ENCODE measurements around the gene RUNX1. TPM values are rescaled to one million over a fixed set of nuclear protein-coding genes. Genes with fewer than 3 reads are reported as not detected.

Gene RUNX1
- total and polyA plus RNA-seq, 2 donors (not counting 3 experiments of a cell fraction or from before 2014, with no cell fraction given): 4.6 to 17.9 TPM

DNA sequence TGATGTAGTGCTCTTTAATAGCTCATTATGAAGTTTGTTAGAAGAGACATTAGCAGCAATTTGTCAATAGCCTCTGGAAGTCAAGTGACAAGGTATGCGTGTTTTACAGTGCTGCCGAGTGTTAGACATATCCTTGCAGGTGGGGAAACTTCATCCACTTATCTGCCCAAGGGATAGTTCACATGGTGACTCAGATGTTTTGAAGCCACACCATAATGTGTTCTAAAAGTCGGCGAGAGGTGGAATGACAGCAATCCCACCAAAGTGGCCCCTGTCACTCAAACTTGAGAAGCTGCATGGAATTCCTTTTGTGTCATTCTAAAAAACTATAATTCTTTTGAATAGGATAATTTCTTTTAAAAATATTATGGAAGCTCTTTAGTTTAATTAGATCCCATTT, 98.1 kb downstream of the RUNX1 start:
- Histone ChIP-seq H3K4me3 (replicated peaks in 1 of 3; ENCODE audit: insufficient read depth in 1 of 3, low read depth in 1 of 3, low read length in 3 of 3) (no peak overlapping the region), H3K4me2 (ENCODE audit: insufficient read depth, low read length) (no peak overlapping the region), H3K27me3 (ENCODE audit: control insufficient read depth in 2 of 2, insufficient read depth in 2 of 2, low read length in 2 of 2) (peaks cover 10 to 26% of the 10 kb centered on the region in 2 experiments), H3K4me1 (ENCODE audit: control insufficient read depth, extremely low read depth, insufficient read depth, low read length) (no peaks in the 10 kb centered on the region), H3K36me3 (ENCODE audit: control insufficient read depth in 2 of 2, extremely low read depth in 1 of 2, insufficient read depth in 2 of 2, low read length in 2 of 2) (no peaks in the 10 kb centered on the region), H3K9ac (replicated peaks; ENCODE audit: extremely low read depth, insufficient read depth, low read length) (no peak overlapping the region), H4K20me1 (replicated peaks; ENCODE audit: control insufficient read depth, extremely low read depth, insufficient read depth, low read length) (no peaks in the 10 kb centered on the region), H2AFZ (ENCODE audit: low read depth, low read length) (no peak overlapping the region), H3K27ac (ENCODE audit: insufficient read depth, low read depth, low read length) (no peak overlapping the region), H3K9me3 (replicated peaks; ENCODE audit: control insufficient read depth, insufficient read depth, low read length) (no peaks in the 10 kb centered on the region), H3K79me2 (ENCODE audit: control insufficient read depth, insufficient read depth, low read length) (no peaks in the 10 kb centered on the region), H3K9me1 (replicated peaks; ENCODE audit: control insufficient read depth, extremely low read depth, insufficient read depth, low read length) (no peaks in the 10 kb centered on the region)
- DNase-seq (ENCODE audit: low read depth, low spot score) (no peak), FAIRE-seq (no peak)
- no TSS peak for BruUV-seq (replicated peaks)
- TF ChIP-seq FOS (IDR thresholded peaks at IDR 0.05; ENCODE audit: borderline replicate concordance, insufficient read depth, low read length) (no peak), POLR2AphosphoS5 (IDR thresholded peaks at IDR 0.05; ENCODE audit: insufficient read depth, low read depth, low read length) (no peak), JUN (IDR thresholded peaks at IDR 0.05; ENCODE audit: borderline replicate concordance, insufficient read depth, insufficient read length, low read depth) (no peak), GATA2 (IDR thresholded peaks at IDR 0.05; ENCODE audit: insufficient read depth, insufficient read length, low read depth, low read length) (no peak), CTCF (IDR thresholded peaks at IDR 0.05; ENCODE audit: extremely low read depth in 1 of 2, insufficient read depth in 1 of 2, low read depth in 1 of 2, low read length in 2 of 2) (no peak), MAX (IDR thresholded peaks at IDR 0.05; ENCODE audit: insufficient read depth, insufficient read length) (no peak)
- ChIA-PET POLR2A (no interaction called here), CTCF (interaction anchor here (1.2 to 1.5 kb wide), 2 partner anchors 9 to 11 kb away, joined by 3 read pairs; no protein-coding TSS in a partner anchor)
- intact Hi-C loops (cut with micrococcal nuclease): no loop called here
- dilution Hi-C loops (cut with MboI; ENCODE audit: extremely low pct_ligation_motif_present, low sequenced_read_pairs): no loop called here

Measured in endothelial cell of umbilical vein (primary cell).